ENCODE measurements around the gene SLC16A1.

The SLC16A1 gene

DNA sequence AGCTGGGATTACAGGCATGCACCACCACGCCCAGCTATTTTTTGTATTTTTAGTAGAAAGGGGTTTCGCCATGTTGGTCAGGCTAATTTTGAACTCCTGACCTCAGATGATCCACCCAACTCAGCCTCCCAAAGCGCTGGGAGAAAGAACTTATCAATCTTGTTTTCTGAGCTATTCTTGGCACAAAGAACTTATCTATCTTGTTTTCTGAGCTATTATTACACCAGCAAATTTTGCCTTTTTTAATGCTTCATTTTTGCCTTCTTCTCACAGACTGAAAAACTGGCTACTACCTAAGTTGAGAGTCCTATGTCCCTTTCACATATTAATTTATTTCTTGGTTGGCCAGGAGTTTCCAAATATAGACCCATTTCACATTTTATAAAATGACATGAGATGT is 9.3 kb downstream of the SLC16A1 start:
- TF ChIP-seq SIN3A (IDR thresholded peaks at IDR 0.05; ENCODE audit: borderline replicate concordance, insufficient read depth, low read length) = no peak
- TF ChIP-seq TAF1 (IDR thresholded peaks at IDR 0.05; ENCODE audit: borderline replicate concordance, insufficient read depth, low read length) = no peak
- TF ChIP-seq POLR2AphosphoS5 (IDR thresholded peaks at IDR 0.05; ENCODE audit: low read depth, low read length) = no peak
- no peak for TF ChIP-seq FOXP2 (optimal IDR thresholded peaks at IDR 0.05; ENCODE audit: borderline replicate concordance, extremely low read depth, extremely low read length, insufficient read depth)
- TF ChIP-seq, protein P1, sequence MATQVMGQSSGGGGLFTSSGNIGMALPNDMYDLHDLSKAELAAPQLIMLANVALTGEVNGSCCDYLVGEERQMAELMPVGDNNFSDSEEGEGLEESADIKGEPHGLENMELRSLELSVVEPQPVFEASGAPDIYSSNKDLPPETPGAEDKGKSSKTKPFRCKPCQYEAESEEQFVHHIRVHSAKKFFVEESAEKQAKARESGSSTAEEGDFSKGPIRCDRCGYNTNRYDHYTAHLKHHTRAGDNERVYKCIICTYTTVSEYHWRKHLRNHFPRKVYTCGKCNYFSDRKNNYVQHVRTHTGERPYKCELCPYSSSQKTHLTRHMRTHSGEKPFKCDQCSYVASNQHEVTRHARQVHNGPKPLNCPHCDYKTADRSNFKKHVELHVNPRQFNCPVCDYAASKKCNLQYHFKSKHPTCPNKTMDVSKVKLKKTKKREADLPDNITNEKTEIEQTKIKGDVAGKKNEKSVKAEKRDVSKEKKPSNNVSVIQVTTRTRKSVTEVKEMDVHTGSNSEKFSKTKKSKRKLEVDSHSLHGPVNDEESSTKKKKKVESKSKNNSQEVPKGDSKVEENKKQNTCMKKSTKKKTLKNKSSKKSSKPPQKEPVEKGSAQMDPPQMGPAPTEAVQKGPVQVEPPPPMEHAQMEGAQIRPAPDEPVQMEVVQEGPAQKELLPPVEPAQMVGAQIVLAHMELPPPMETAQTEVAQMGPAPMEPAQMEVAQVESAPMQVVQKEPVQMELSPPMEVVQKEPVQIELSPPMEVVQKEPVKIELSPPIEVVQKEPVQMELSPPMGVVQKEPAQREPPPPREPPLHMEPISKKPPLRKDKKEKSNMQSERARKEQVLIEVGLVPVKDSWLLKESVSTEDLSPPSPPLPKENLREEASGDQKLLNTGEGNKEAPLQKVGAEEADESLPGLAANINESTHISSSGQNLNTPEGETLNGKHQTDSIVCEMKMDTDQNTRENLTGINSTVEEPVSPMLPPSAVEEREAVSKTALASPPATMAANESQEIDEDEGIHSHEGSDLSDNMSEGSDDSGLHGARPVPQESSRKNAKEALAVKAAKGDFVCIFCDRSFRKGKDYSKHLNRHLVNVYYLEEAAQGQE (IDR thresholded peaks at IDR 0.05; ENCODE audit: insufficient read depth in 1 of 2, low read depth in 2 of 2, low read length in 2 of 2) = no peak

GRCh38 chr1:112939810-112940209 is 16.2 kb downstream of the SLC16A1 start:
- TF ChIP-seq SIN3A (IDR thresholded peaks at IDR 0.05; ENCODE audit: borderline replicate concordance, insufficient read depth, low read length) (no peak), FOXP2 (optimal IDR thresholded peaks at IDR 0.05; ENCODE audit: borderline replicate concordance, extremely low read depth, extremely low read length, insufficient read depth) (no peak), POLR2AphosphoS5 (IDR thresholded peaks at IDR 0.05; ENCODE audit: low read depth, low read length) (no peak), TAF1 (IDR thresholded peaks at IDR 0.05; ENCODE audit: borderline replicate concordance, insufficient read depth, low read length) (no peak)
- TF ChIP-seq, protein P1 (IDR thresholded peaks at IDR 0.05; ENCODE audit: insufficient read depth in 1 of 2, low read depth in 2 of 2, low read length in 2 of 2) = no peak

- TF ChIP-seq POLR2AphosphoS5 (IDR thresholded peaks at IDR 0.05; ENCODE audit: low read depth, low read length) = no peak
- TF ChIP-seq SIN3A (IDR thresholded peaks at IDR 0.05; ENCODE audit: borderline replicate concordance, insufficient read depth, low read length) = no peak
- no peak for TF ChIP-seq FOXP2 (optimal IDR thresholded peaks at IDR 0.05; ENCODE audit: borderline replicate concordance, extremely low read depth, extremely low read length, insufficient read depth)
- TF ChIP-seq TAF1 (IDR thresholded peaks at IDR 0.05; ENCODE audit: borderline replicate concordance, insufficient read depth, low read length) = no peak
- TF ChIP-seq, protein P1 (IDR thresholded peaks at IDR 0.05; ENCODE audit: insufficient read depth in 1 of 2, low read depth in 2 of 2, low read length in 2 of 2) = no peak
Measured at GRCh38 chr1:112938210-112938609, 17.8 kb downstream of the SLC16A1 start.

- no peak for TF ChIP-seq FOXP2 (optimal IDR thresholded peaks at IDR 0.05; ENCODE audit: borderline replicate concordance, extremely low read depth, extremely low read length, insufficient read depth)
- TF ChIP-seq, protein P1 (IDR thresholded peaks at IDR 0.05; ENCODE audit: insufficient read depth in 1 of 2, low read depth in 2 of 2, low read length in 2 of 2) = no peak
- no peak for TF ChIP-seq POLR2AphosphoS5 (IDR thresholded peaks at IDR 0.05; ENCODE audit: low read depth, low read length)
- no peak for TF ChIP-seq TAF1 (IDR thresholded peaks at IDR 0.05; ENCODE audit: borderline replicate concordance, insufficient read depth, low read length)
- TF ChIP-seq SIN3A (IDR thresholded peaks at IDR 0.05; ENCODE audit: borderline replicate concordance, insufficient read depth, low read length) = no peak
Measured at GRCh38 chr1:112937495-112937894, 18.5 kb downstream of the SLC16A1 start.

GRCh38 chr1:112937070-112937469 is 18.9 kb downstream of the SLC16A1 start:
- TF ChIP-seq, protein P1 (IDR thresholded peaks at IDR 0.05; ENCODE audit: insufficient read depth in 1 of 2, low read depth in 2 of 2, low read length in 2 of 2) = no peak
- TF ChIP-seq TAF1 (IDR thresholded peaks at IDR 0.05; ENCODE audit: borderline replicate concordance, insufficient read depth, low read length) = no peak
- TF ChIP-seq SIN3A (IDR thresholded peaks at IDR 0.05; ENCODE audit: borderline replicate concordance, insufficient read depth, low read length) = no peak
- TF ChIP-seq FOXP2 (optimal IDR thresholded peaks at IDR 0.05; ENCODE audit: borderline replicate concordance, extremely low read depth, extremely low read length, insufficient read depth) = no peak
- TF ChIP-seq POLR2AphosphoS5 (IDR thresholded peaks at IDR 0.05; ENCODE audit: low read depth, low read length) = no peak

All from PFSK-1 (cell line).